ENCODE data around the gene CAPN15.
A peak's percentile ranks its signal among the peaks of the same experiment; 100 is the strongest.

GRCh38 chr16:546909-547770, 19.6 kb downstream of the CAPN15 start:
- no peak for TF ChIP-seq POLR2A (IDR thresholded peaks at IDR 0.05)
- peak in 3 of 6 experiments; percentile 16 to 41 (median 37) for TF ChIP-seq CTCF (IDR thresholded peaks at IDR 0.05)

All from thyroid gland (tissue), 4 donors.